ENCODE results near the gene EPB41.
"Not testable (repeated sequence)": the region's sequence is repeated elsewhere in the genome, so short reads cannot be mapped to it uniquely, and the experiment has no call there.

Gene EPB41

GRCh38 chr1:29129916-29130315, 215.5 kb downstream of the EPB41 start:
- DNase-seq (ENCODE audit: low read depth), result no peak
- TF ChIP-seq CTCF (IDR thresholded peaks at IDR 0.05; ENCODE audit: low read depth, low read length) (no peak), POLR2A (IDR thresholded peaks at IDR 0.05; ENCODE audit: extremely low read depth, insufficient read length) (no peak), MYC (IDR thresholded peaks at IDR 0.05; ENCODE audit: low read depth, low read length) (no peak)
- no peak overlapping the region for H3K4me3 ChIP-seq (ENCODE audit: low read depth, low read length)

DNA sequence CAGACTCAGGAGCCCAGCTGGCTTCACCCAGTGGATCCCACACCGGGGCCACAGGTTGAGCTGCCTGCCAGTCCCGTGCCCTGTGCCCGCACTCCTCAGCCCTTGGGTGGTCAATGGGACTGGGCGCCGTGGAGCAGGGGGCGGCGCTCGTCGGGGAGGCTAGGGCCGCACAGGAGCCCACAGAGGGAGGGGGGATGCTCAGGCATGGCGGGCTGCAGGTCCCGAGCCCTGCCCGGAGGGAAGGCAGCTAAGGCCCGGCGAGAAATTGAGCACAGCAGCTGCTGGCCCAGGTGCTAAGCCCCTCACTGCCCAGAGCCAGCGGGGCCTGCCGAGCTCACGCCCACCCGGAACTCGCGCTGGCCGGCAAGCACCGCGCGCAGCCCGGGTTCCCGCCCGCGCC, 216.7 kb downstream of the EPB41 start:
- H3K4me3 ChIP-seq (ENCODE audit: low read depth, low read length); DNase-seq (ENCODE audit: low read depth): not testable (repeated sequence)

GRCh38 chr1:29133861-29134694, 219.7 kb downstream of the EPB41 start:
- TF ChIP-seq MYC (IDR thresholded peaks at IDR 0.05; ENCODE audit: low read depth, low read length) (no peak), POLR2A (IDR thresholded peaks at IDR 0.05; ENCODE audit: extremely low read depth, insufficient read length) (no peak)
- H3K4me3 ChIP-seq (ENCODE audit: low read depth, low read length), result no peak overlapping the region
- DNase-seq (ENCODE audit: low read depth), result peak; percentile 18

DNA sequence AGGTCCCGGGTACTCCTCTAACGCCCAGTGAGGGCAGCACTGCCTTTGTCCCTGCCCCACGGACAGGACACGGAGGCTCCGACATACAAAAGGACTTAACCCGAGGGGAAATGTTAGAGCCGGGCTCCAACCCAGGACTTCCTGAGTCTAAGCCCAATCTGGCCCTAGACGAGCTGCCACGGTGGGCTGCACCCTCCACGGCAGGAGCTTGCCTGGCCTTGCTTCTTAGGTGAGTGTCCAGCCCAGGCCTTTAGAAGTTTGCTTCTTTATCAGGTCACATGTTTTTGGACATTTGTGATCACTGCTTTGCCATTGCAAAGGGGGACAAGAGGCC, 220.3 kb downstream of the EPB41 start:
- no peak for DNase-seq (ENCODE audit: low read depth)
- TF ChIP-seq, protein P1, sequence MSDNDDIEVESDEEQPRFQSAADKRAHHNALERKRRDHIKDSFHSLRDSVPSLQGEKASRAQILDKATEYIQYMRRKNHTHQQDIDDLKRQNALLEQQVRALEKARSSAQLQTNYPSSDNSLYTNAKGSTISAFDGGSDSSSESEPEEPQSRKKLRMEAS (IDR thresholded peaks at IDR 0.05; ENCODE audit: low read depth, low read length), result no peak
- TF ChIP-seq MYC (IDR thresholded peaks at IDR 0.05; ENCODE audit: low read depth, low read length) (no peak), CTCF (IDR thresholded peaks at IDR 0.05; ENCODE audit: low read depth, low read length) (no peak), POLR2A (IDR thresholded peaks at IDR 0.05; ENCODE audit: extremely low read depth, insufficient read length) (no peak)
- H3K4me3 ChIP-seq (ENCODE audit: low read depth, low read length), result no peak overlapping the region

DNA sequence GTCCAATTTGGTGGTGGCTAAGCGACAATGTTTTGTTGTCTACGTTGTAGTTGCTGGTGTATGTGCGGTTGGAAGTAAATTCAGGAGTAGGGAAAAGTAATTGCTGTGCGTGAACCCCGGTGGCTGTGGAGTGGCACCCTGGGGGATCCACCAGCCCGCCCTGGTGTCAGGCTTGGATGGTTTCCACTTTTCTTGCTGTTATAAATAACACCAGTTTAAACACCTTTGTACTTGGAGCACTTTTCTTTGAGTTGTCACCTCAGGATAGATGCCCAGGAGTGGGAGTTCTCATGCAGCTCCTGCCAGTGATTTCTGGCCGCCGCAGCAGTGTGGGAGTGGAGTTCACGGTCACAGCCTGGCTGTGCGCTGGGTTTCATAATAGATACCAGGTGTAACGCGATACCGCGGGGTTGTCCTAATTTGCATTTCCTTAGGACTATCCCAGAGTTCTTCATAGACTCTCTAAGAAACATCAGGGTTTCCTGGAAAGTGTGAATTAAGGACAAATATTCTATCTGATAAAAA, 222.1 kb downstream of the EPB41 start:
- no peak overlapping the region for H3K4me3 ChIP-seq (ENCODE audit: low read depth, low read length)
- no peak for TF ChIP-seq POLR2A (IDR thresholded peaks at IDR 0.05; ENCODE audit: extremely low read depth, insufficient read length)
- DNase-seq (ENCODE audit: low read depth), result peak; percentile 29

DNA sequence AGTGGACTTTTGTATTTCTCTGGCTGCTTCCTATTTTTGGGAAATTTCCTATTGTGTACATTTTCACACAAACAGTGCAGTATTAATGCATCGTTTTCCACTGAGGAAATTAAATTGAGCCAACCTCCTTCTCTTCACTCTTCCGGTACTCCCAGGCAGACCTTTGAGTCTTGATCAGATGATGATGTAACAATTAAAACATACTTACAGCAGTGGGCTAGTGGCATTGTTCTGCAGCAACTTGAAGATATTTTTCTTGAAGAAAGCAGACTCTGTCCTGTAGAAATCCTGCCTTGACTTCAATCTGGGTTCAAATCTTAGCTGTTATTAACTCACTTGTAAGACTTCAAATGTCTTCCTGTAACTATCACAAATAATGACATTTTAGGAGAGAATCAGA, 228.3 kb downstream of the EPB41 start:
- no peak overlapping the region for H3K4me3 ChIP-seq (ENCODE audit: low read depth, low read length)
- DNase-seq (ENCODE audit: low read depth), result no peak
- no peak for TF ChIP-seq POLR2A (IDR thresholded peaks at IDR 0.05; ENCODE audit: extremely low read depth, insufficient read length)
- TF ChIP-seq, protein P1 (IDR thresholded peaks at IDR 0.05; ENCODE audit: low read depth, low read length), result no peak
- no peak for TF ChIP-seq MYC (IDR thresholded peaks at IDR 0.05; ENCODE audit: low read depth, low read length)
- no peak for TF ChIP-seq CTCF (IDR thresholded peaks at IDR 0.05; ENCODE audit: low read depth, low read length)

DNA sequence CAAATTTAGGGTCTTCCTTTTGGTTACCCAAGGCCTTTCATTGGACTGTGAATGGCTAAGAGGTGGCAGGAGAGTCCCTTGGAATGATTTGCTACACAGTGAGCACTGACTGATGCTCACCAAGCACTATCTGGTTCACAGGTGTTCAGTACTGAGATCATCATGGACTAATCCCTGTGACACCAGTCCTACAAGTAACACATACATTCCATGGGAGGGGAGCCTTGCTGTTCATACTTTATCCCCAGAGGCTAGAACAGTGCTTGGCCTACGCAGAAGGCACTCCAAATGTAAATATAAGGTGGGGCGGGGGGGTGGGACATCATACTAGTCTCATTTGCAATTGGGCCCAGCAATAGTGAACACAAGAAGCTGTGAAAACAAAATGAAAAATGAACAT, 229.8 kb downstream of the EPB41 start:
- no peak overlapping the region for H3K4me3 ChIP-seq (ENCODE audit: low read depth, low read length)
- no peak for DNase-seq (ENCODE audit: low read depth)
- TF ChIP-seq CTCF (IDR thresholded peaks at IDR 0.05; ENCODE audit: low read depth, low read length) (no peak), POLR2A (IDR thresholded peaks at IDR 0.05; ENCODE audit: extremely low read depth, insufficient read length) (no peak), MYC (IDR thresholded peaks at IDR 0.05; ENCODE audit: low read depth, low read length) (no peak)
- TF ChIP-seq, protein P1 (IDR thresholded peaks at IDR 0.05; ENCODE audit: low read depth, low read length), result no peak
